Stimulated activated CD4-positive, alpha-beta T cell treated with anti-CD3 and anti-CD28 coated beads, TNF-alpha, amount 100 ng/mL, for 4 hours (primary cell): ENCODE results near the gene SNX33.

ENCODE experiments used
- DNase-seq, 3 experiments: peaks; one replicate each; pipeline ENCODE4 v3.0.0-alpha.2; 2020; ENCODE audit warnings: low read depth in 3 of 3

Gene SNX33

DNA sequence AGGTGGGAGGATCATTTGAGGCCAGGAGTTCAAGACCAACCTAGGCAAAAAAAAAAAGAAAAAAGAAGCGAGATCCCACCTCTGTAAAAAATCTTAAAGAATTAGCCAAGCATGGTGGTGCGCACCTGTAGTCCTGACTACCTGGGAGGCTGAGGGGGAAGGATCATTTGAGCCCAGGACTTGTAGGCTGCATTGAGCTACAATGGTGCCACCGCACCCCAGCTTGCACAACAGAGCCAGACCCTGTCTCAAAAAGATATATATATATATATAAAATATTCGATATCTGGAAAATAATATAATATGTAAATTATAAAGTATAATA, 6.6 kb upstream of the SNX33 start:
- no peak for DNase-seq

DNA sequence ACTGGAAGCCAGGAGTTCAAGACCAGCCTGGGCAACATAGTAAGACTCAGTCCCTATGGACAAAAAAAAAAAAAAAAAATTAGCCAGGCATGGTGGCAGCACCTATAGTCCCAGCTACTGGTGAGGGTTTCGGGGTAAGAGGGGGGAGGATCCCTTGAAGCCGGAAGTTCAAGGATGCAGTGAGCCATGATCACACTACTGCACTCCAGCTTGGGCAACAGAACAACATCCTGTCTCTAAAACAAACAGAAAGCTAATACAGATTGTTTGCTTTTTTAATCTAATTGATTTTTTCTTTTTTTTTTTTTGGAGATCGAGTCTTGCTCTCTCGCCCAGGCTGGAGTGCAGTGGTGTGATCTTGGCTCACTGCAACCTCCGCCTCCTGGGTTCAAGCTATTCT, 6.1 kb upstream of the SNX33 start:
- DNase-seq, result no peak

DNA sequence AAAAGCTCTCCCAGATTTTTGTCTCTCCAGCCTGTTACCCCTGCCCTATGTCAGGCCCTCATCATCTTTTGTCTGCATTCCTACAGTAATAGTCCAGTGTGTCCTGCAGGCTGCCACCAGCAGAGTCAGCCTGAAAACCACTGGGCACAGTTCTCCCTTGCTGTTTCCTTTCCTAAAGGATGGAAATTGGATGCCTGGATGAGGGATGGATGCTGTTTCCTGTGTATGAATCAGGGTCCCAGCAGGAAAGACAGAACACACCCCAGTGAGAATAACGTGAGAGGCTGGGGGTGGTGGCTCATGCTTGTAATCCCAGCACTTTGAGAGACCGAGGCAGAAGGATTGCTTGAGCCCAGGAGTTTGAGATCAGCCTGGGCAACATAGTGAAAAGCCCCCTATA, 3.3 kb upstream of the SNX33 start:
- no peak for DNase-seq

DNA sequence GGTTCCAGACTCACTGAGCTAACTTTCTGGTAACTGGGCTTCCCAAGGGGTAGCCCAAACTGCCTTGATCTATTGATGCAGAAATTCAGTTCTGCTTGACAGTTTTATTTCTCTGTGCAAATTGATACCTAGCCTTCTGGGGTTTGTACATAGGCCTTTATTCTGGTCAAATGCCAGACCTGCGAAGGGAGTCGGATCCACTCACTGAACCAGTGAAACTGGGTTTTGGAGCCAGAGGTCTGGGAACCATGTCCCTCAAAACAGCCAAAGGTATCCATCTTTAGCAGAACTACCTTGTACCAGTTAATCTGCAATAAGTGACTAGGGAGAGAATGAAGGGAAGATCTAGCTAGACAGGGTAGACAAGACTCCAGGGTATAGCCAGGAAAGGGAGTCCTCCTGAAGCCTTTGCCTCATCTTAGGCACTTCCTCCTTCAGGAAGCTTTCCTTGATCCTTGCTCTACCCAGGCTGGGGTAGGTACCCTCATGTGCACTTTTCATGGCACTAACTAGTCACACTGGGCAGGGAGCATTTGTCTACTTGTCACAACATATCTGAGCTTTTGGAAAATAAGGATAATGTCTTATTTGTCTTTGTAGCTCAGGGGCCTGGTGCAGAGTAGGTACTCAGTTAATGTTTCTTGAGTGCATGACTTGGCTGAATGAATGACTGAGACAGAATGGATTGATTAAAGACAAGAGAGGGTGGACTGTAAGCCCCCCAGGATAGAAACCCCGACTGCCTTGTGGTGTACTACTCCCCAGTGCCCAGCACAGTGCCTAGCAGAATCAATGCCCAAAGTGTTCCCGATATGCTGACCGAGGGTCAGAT, 1.4 kb upstream of the SNX33 start:
- DNase-seq, result no peak

DNA sequence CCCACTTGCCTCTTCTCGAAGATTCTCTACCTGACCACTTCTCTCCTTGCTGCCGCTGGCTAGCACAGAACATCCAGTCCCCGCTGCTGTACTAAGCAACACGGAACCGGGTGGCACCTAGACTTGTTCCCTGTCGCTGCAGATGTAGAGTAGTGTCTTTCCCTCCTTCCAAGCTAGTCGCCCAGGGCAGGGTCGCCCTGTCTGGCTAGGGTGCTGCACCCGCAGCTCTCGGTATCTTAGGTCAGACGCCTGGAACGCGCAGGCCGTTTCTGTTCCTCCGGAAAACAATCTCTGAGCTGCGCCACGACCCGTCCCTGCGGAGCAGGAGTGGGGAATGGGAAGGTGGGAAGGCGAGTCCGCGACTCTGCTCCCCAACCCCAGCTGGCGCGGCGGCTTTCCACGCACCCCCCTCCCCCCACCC, 758 bp upstream of the SNX33 start:
- no peak for DNase-seq

GRCh38 chr15:75648156-75649000, 666 bp downstream of the SNX33 start:
- DNase-seq, result no peak

DNA sequence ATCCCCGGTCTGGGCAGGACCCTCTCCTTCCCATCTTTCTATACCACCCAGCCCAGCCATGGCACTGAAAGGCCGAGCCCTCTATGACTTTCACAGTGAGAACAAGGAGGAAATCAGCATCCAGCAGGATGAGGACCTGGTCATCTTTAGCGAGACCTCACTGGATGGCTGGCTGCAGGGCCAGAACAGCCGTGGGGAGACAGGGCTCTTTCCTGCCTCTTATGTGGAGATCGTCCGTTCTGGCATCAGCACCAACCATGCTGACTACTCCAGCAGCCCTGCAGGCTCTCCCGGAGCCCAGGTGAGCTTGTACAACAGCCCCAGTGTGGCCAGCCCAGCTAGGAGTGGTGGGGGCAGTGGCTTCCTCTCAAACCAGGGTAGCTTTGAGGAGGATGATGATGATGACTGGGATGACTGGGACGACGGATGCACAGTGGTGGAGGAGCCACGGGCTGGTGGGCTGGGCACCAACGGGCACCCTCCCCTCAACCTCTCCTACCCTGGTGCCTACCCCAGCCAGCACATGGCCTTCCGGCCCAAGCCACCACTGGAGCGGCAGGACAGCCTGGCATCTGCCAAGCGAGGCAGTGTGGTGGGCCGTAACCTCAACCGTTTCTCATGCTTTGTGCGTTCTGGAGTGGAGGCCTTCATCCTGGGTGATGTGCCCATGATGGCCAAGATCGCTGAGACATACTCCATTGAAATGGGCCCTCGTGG, 1.5 kb downstream of the SNX33 start:
- no peak for DNase-seq

GRCh38 chr15:75649848-75650247, 2.1 kb downstream of the SNX33 start:
- no peak for DNase-seq

DNA sequence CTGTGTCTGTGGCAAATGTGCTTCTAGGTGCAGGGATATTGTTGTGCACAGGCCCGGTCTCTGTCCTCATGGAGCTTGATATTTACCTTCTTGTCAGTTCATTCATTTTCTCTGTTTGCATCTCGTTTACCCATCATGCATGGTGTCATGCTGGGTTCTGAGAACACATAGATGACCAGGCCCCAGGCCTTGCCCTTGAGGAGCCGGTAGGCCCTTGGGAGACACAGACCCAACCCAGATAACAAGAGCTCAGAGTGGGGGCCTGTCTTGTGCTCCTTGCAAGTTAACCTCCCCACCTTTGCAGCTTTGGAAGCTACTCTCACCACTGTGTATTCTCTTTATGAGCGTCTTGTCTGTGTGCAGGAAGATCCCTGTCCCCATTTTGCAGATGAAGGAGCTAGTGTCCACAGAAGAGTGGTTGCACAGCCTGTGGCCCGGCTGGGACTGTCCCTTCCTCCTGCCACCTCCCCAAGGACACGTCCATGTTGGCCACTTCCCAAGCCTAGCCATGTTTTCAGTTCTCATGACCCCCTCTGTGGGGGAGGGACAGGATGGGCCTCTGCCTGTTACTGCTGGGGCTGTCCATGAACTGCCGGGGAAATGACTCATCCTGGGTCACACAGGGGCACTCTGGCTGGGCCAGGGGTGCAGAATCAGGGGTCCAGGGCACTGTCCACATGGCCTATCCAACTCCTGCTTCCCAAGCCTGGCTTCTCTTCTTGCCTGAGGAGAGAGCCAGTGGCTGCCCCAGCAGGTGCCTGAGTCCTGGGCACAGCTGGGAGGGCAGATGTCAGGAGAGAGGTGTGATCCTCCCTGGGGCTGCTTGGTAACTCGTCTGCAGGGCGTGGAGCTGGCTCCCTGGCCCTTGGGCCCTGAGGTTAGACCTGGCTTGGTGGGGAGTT, 3.4 kb downstream of the SNX33 start:
- DNase-seq, result no peak

GRCh38 chr15:75651810-75652543, 4.3 kb downstream of the SNX33 start:
- DNase-seq, result no peak

DNA sequence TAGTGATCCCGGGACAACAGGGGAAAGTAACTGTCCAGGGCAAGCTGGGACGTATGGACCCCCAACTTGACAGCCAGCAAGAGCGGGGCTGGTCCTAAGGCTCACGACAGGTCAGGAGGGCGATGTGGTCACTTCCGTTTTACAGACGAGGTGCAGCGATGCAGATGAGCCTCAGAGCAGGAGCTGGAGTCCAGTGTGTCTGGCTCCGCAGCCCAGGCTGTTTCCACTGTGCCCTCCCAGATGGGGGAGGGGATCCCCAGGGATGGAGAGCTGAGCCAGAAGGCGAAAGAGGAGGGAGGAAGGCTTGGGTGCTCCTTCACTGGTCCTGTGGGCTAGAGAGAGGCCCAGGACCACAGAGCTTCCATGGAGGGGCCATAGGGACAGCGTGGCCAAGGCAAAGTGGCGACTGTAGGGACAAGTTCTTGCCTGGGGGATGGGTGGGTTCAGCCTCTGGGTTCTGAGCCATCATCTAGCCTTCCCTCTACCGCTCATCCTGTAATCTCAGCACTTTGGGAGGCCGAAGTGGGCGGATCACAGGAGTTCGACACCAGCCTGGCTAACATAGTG, 5.7 kb downstream of the SNX33 start:
- DNase-seq, result no peak

DNA sequence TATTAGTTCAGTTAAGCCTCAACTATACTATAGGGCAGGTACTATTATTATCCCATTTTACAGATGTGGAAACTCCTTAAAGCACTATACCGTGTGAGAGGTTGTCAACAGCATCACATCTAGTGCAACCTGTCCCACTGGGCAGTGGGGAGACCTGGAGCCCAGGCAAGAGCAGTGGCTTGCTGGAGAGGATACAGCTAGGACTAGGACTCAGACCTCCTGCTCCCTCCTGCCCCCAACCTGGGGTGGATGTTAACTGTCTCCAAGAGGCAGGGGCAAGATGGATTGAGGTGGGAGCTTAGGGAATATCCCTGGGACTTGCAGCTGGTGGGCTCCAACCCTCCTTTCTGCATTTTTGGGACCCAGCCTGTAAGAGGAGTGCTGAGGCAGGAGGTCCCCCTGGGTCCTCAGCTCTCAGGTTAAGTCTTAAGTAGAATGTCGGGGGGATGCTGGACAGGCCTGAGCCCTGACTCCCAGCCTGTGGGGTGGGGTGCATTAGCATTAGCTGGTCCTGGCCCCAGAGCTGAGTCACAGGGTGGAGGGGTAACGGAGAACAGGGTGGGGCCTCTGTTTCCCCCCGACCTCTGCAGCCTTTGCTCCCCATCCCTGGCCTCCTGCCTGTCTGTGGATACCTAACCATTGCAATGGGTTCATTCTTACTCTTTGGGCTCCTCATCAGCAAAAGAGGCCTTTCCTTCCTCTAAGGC, 6.6 kb downstream of the SNX33 start:
- DNase-seq, result no peak

DNA sequence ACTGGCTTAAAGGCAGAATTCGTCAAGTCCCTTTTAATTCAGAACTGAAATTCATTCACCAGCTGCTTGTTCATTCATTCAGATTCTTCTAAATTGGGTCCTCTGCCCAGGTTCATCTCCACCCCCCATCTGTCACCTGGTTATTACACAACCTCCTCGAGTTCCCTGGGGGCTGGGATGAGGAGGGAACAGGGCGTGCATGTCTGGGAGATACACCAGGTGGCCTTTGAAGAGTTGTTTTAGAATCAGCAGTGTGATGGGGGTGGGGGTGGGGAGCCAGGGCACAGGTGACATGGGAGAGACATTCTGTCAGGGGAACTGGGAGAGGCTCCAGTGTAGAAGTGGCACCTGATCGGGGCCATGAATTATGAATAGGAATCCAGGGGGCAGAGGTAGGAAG, 8.2 kb downstream of the SNX33 start:
- no peak for DNase-seq

- DNase-seq, result no peak
These were observed 8.6 kb downstream of the SNX33 start for GRCh38 chr15:75656331-75656730.

DNA sequence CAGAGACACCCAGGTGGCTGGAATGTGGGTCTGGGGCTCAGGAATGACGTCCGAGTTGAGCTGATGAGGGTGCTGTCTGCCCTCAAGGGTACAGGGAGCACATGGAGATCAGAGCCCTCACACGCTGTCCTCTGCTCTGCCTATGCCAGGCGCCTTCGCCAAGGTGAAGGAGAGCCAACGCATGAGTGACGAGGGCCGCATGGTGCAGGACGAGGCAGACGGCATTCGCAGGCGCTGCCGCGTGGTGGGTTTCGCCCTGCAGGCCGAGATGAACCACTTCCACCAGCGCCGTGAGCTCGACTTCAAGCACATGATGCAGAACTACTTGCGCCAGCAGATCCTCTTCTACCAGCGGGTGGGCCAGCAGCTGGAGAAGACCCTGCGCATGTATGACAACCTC, 9.1 kb downstream of the SNX33 start:
- no peak for DNase-seq

GRCh38 chr15:75659141-75659771, 11.5 kb downstream of the SNX33 start:
- no peak for DNase-seq

- no peak for DNase-seq
These were observed 12.4 kb downstream of the SNX33 start for GRCh38 chr15:75659928-75660645.

DNA sequence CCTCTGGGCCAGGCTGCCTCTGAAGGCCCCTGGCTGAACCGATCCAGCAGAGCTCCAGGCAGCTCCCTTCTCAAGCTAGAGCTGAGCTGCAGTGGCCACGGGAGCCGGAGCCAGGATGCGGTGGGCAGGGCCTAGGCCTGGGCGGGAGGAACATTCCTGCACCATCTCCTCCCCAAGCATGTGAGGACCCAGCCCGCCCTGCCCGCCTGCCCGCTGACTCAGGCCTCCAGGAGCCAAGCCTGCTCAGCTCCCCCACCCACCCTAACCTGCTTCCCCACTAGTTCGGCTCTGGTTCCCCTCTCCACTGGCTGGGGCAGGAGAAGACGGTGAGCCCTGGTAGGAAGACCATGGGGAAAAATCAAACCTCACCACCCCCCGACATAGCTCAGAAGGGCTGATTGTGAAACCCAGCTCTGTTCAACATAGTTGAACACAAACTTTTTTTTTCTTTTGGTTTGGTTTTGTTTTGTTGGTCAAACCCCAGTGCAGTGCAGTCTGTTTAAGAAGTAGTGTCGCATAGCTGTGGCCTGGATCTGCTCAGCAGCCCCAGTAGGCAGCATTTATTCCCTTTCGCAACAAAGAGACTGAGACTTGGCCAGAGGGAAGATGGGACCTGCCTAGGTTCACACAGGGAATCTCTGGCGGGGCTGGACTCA, 13.5 kb downstream of the SNX33 start:
- DNase-seq, result no peak
